ENCODE data around the gene TMEM117. TPM values are rescaled to one million over a fixed set of nuclear protein-coding genes. Genes with fewer than 3 reads are reported as not detected.

TMEM117 gene
- total RNA-seq, 1 donor from 2014 or later: 0.80 TPM

DNA sequence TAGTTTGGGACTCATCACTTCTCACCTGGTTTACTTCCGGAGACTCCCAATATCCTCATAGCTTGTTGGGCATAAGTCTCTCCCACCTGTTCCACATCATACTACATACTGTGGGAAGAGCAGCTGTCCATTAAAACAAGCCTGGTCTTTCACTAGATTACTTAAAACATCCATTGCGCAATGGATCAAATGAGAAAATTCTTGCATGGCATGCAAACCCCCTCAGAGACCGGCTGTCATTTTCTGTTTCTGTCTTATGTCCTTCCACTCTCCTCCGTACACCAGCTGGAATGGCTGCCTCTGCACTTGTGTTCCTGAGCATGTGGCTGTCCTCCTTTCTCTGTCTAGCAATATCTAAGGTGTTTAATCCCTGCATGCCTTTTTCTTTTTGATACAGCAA lies 265.6 kb downstream of the TMEM117 start:
- Mint-ChIP-seq H3K27ac (ENCODE audit: unreplicated experiment) (no peak overlapping the region), H3K4me1 (ENCODE audit: unreplicated experiment) (no peaks in the 10 kb centered on the region), H3K4me3 (ENCODE audit: unreplicated experiment) (no peak overlapping the region), H3K9me3 (ENCODE audit: unreplicated experiment) (no peaks in the 10 kb centered on the region), H3K36me3 (ENCODE audit: low read depth, unreplicated experiment) (no peaks in the 10 kb centered on the region), H3K27me3 (ENCODE audit: unreplicated experiment) (no peaks in the 10 kb centered on the region)
- TF ChIP-seq, protein P1, sequence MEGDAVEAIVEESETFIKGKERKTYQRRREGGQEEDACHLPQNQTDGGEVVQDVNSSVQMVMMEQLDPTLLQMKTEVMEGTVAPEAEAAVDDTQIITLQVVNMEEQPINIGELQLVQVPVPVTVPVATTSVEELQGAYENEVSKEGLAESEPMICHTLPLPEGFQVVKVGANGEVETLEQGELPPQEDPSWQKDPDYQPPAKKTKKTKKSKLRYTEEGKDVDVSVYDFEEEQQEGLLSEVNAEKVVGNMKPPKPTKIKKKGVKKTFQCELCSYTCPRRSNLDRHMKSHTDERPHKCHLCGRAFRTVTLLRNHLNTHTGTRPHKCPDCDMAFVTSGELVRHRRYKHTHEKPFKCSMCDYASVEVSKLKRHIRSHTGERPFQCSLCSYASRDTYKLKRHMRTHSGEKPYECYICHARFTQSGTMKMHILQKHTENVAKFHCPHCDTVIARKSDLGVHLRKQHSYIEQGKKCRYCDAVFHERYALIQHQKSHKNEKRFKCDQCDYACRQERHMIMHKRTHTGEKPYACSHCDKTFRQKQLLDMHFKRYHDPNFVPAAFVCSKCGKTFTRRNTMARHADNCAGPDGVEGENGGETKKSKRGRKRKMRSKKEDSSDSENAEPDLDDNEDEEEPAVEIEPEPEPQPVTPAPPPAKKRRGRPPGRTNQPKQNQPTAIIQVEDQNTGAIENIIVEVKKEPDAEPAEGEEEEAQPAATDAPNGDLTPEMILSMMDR (IDR thresholded peaks at IDR 0.05; ENCODE audit: unreplicated experiment): no peak
- no peak for DNase-seq (ENCODE audit: low spot score)

DNA sequence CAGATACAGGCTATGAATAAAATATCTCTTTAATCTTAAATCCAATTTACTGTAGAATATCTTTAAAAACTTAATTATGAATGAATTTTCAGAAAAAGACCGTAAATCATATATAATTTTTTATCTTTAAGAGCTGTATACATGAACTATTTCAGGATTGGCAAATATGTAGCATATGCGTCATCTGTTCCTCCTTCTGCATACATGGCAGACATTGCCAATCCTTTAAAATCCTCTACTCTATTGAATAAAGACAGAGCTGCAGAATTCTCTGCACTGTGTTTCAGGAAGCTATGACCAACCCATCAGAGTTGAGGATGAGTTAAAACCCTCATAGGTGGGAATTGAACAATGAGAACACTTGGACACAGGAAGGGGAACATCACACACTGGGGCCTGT lies 279.0 kb downstream of the TMEM117 start:
- Mint-ChIP-seq H3K27ac (ENCODE audit: unreplicated experiment) (no peak overlapping the region), H3K27me3 (ENCODE audit: unreplicated experiment) (no peaks in the 10 kb centered on the region), H3K9me3 (ENCODE audit: unreplicated experiment) (no peaks in the 10 kb centered on the region), H3K36me3 (ENCODE audit: low read depth, unreplicated experiment) (no peaks in the 10 kb centered on the region), H3K4me3 (ENCODE audit: unreplicated experiment) (no peak overlapping the region), H3K4me1 (ENCODE audit: unreplicated experiment) (no peaks in the 10 kb centered on the region)
- TF ChIP-seq, protein P1 (IDR thresholded peaks at IDR 0.05; ENCODE audit: unreplicated experiment): no peak
- DNase-seq (ENCODE audit: low spot score): no peak

DNA sequence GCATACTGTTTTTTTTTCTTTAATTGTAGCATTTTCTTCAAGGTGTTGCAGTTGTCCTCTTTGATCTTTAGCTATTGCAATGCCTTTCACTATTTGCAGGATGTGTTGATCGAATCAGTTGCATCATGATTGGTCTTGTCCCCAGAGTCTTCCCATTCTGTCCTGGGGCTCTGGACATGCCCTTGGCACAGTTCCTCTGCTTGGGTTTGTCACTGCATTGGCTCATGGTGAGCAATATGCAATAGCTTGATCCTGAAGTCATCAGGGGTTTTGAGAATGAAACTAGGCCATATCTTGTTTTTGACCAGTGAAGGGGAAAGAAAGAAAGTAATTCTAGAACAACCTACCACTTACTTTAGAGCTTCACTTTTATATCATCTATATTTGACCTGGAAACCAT lies 281.5 kb downstream of the TMEM117 start:
- Mint-ChIP-seq H3K36me3 (ENCODE audit: low read depth, unreplicated experiment) (no peaks in the 10 kb centered on the region), H3K4me1 (ENCODE audit: unreplicated experiment) (no peaks in the 10 kb centered on the region), H3K4me3 (ENCODE audit: unreplicated experiment) (no peak overlapping the region), H3K27ac (ENCODE audit: unreplicated experiment) (no peak overlapping the region), H3K27me3 (ENCODE audit: unreplicated experiment) (no peaks in the 10 kb centered on the region), H3K9me3 (ENCODE audit: unreplicated experiment) (no peaks in the 10 kb centered on the region)
- no peak for DNase-seq (ENCODE audit: low spot score)
- TF ChIP-seq, protein P1 (IDR thresholded peaks at IDR 0.05; ENCODE audit: unreplicated experiment): no peak

DNA sequence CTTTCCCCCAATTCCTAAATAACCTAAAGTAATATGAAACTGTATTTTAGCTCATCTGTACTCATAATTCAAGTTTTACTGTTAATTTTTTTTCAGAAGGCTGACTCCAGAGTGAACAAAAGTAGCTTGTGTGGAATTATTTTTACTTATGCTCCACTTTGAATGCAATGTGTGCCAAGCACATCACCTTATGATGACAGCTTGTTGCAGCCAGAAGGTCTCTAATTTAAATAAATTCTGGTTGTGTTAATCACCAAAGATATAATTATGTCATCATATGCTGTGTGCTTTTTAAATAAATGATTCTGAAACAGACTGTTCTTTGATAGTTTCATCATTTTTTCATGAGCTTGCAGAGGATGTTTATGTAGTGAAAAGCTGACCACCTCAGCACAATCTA lies 283.1 kb downstream of the TMEM117 start:
- no peak overlapping the region for H3K27ac Mint-ChIP-seq (ENCODE audit: unreplicated experiment)
- peaks cover 4% of the 10 kb centered on the region for H3K27me3 Mint-ChIP-seq (ENCODE audit: unreplicated experiment)
- DNase-seq (ENCODE audit: low spot score): no peak
- no peaks in the 10 kb centered on the region for H3K4me1 Mint-ChIP-seq (ENCODE audit: unreplicated experiment)
- no peaks in the 10 kb centered on the region for H3K36me3 Mint-ChIP-seq (ENCODE audit: low read depth, unreplicated experiment)
- TF ChIP-seq, protein P1 (IDR thresholded peaks at IDR 0.05; ENCODE audit: unreplicated experiment): no peak
- no peak overlapping the region for H3K4me3 Mint-ChIP-seq (ENCODE audit: unreplicated experiment)
- no peaks in the 10 kb centered on the region for H3K9me3 Mint-ChIP-seq (ENCODE audit: unreplicated experiment)

DNA sequence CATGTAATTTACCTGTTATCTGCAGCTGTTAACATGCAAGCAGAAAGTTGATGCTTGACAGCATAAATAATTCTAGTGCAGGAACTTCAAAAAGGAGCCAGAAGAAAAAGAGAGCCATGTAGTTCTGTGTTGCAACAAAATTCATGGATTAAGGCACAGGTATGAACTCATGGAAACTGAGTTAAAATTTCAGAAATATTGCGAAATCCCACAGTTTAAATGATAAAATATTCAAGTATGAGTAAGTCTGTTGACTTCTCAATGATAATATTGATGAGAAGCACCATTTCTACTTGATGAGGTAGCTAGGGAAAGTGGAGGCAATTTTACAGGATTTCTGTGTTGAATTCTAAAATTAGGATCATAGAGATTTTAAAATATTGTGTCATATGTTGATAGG lies 290.9 kb downstream of the TMEM117 start:
- Mint-ChIP-seq H3K4me3 (ENCODE audit: unreplicated experiment) (no peak overlapping the region), H3K27ac (ENCODE audit: unreplicated experiment) (no peak overlapping the region), H3K27me3 (ENCODE audit: unreplicated experiment) (peaks cover 9% of the 10 kb centered on the region), H3K4me1 (ENCODE audit: unreplicated experiment) (no peaks in the 10 kb centered on the region), H3K9me3 (ENCODE audit: unreplicated experiment) (no peaks in the 10 kb centered on the region), H3K36me3 (ENCODE audit: low read depth, unreplicated experiment) (no peaks in the 10 kb centered on the region)
- TF ChIP-seq, protein P1 (IDR thresholded peaks at IDR 0.05; ENCODE audit: unreplicated experiment): no peak
- DNase-seq (ENCODE audit: low spot score): no peak
